ENCODE measurements around the gene HSPA1L.
"Not testable (repeated sequence)": the region's sequence is repeated elsewhere in the genome, so short reads cannot be mapped to it uniquely, and the experiment has no call there.

Gene HSPA1L

DNA sequence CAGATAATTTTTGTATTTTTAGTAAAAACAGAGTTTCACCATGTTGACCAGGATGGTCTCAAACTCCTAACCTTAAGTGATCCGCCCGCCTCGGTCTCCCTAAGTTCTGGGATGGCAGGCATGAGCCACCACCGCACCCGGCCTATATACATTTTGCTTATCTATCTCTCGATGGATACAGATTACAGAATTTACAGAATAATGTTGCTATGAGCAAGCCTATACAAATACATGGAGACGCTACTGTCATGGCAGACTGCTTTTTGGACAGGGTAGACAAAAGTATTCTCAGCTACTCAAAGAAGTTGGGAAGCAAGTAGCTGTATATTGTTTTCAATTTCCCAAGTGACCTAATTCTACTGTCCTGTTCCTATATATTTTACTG lies 1.6 kb downstream of the HSPA1L start:
- no peak for DNase-seq (ENCODE audit: low read depth in 3 of 3)

DNA sequence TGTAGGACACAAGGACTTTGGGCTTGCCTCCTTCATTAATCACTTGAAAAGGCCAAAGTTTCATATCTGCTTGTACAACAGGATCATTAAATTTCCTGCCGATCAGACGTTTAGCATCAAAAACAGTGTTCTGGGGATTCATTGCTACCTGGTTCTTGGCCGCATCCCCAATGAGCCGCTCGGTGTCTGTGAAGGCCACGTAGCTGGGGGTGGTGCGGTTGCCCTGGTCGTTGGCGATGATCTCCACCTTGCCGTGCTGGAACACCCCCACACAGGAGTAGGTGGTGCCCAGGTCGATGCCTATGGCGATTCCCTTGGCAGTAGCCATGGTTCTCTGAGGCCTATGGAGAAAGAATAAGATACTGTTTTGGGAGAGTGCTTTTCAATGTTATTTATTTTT lies 3.4 kb downstream of the HSPA1L start:
- DNase-seq (ENCODE audit: low read depth in 3 of 3), result no peak

DNA sequence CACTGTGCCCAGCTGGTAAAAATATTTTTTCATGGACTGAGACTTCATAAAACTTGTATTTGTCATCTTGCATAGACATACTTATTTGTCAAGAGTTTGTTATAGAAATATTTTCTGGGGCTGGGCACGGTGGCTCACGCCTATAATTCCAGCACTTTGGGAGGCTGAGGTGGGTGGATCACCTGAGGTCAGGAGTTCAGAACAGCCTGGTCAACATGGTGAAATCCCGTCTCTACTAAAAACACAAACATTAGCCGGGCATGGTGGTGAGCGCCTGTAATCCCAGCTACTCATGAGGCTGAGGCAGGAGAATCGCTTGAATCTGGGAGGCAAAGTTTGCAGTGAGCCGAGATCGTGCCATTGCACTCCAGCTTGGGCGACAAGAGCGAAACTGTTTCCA lies 6.5 kb downstream of the HSPA1L start:
- DNase-seq (ENCODE audit: low read depth in 3 of 3), result not testable (repeated sequence)

DNA sequence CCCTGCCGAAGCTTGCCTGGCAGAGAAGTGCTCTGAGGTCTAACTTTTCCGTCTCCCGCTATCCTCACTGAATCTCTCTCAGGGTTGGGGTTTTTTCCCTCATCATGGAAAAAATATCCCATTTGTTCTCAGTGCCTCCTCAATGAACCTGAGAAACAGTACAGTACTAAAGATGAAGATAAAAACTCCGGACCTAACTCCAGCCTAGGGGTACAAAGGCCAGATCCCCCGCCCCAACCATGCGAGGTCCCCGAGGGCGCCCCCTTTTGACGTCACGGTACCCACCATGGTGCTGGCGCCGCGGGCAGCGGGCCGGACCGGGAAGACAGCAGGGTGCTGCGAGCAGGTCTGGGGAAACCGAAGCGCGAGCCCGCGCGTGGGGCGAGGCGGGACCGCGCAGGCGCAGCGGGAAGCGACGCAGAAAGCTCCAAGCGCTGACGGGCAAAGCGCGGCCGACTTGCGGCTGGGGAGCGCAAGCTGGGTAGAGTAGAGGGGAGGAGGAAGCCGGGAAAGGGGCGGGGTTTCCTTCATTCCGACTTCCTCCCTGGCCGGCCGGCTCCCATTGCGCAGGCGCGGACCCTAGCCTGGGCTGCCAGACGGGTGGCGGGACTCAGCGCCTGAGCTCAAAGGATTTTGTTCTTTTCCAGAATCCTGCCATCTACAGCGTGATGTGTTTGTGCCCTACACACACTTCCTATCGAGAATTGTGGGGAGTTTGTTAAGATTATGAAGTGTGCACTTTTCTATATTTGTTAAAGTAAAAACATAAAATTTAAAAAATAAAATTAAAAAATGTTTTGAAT lies 8.4 kb downstream of the HSPA1L start, which contains the start of gene LSM2:
LSM2 (minus strand) TSS at position 497 of the 803 bp plus-strand sequence; CDS start at position 288, 209 bp downstream.
- DNase-seq (ENCODE audit: low read depth in 3 of 3), result peak; percentile 93 to 97 (median 96)

DNA sequence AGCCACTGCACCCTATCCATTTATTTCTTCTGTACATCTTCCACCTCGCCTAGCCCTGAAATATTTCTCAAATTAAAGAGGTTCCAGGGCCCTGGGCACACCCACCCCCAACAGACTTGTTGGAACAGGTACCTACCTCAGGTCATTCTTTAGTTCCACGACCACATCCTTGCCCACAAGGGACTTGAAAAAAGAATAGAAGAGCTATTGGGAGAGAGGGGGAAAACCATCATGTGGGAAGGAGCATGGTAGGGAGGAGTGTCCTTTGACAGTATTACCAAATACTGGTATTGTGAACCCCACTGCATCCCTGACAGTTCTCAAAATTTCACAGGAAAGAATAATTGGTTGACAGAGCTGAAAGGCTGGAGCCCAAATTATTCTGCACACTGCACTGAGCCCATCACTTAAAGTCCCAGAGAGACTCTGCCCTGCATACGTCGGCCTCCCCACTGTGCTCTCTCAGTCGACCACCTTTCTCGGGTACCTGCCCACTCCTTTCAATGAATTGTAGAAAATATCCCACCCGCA lies 9.1 kb downstream of the HSPA1L start:
- DNase-seq (ENCODE audit: low read depth in 3 of 3), result no peak

DNA sequence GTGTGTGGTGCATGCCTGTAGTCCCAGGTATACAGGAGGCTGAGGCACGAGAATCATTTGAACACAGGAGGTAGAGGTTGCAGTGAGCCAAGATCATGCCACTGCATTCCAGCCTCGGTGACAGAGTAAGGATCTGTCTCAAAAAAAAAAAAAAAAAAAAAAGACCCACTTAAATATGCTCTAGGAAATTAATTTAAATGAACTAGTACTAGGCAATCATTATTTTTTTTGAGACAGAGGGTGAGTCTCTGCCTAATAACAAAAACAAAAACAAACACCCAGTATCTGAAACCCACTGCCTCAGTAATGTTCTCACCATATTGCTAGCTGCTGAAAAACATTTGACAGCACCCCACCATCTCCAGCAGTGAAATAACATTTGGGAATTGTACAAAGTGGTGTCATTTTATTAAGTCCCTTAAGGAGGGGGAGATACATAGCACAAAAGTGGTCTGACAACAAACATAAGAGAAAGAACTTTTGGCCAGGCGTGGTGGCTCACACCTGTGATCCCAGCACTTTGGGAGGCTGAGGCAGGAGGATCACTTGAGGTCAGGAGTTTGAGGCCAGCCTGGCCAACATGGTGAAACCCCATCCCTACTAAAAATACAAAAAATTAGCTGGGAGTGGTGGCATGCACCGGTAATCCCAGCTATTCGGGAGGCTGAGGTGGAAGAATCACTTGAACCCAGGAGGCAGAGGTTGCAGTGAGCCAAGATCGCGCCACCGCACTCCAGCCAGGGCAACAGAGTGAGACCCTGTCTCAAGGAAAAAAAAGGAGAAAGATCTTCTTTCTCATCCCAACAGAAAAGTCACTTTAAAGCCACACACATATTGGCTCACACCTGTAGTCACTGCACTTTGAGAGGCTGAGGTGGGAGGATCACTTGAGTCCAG lies 13.8 kb downstream of the HSPA1L start:
- not testable (repeated sequence) for DNase-seq (ENCODE audit: low read depth in 3 of 3)

DNA sequence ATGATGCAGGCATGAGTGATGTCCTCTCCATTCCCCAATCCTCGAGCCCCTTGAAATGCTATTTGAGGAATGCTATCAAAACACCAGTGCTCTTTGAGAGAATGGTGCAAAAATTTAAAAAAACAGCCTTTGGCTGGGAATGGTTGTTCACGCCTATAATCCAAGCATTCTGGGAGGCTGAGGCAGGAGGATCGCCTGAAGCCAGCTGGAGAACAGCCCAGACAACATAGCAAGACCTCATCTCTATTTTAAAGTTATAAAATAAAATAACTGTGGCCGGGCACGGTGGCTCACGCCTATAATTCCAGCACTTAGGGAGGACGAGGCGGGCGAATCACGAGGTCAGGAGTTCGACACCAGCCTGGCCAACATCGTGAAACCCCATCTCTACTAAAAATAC lies 15.3 kb downstream of the HSPA1L start:
- DNase-seq (ENCODE audit: low read depth in 3 of 3), result no peak

DNA sequence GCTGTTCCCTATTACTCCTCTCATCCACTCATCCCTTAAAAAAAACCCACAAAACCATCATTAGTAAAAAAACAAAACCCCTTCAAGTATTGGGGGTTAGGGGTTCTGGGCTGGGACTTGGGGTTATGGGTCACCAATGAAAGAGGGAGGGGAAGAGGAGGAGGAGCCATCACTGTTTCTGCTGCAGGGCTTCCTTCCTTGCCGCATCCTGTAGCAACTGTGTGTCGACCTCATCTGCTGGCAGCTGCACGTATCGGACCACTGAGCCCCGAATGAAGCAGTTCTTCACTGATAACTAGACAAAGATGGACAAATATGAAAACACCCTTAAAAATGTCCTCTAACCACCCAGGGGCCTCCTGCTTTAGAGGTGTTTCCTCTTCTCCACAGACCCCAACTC lies 17.5 kb downstream of the HSPA1L start:
- DNase-seq (ENCODE audit: low read depth in 3 of 3), result no peak

GRCh38 chr6:31796993-31797385 lies 18.1 kb downstream of the HSPA1L start:
- no peak for DNase-seq (ENCODE audit: low read depth in 3 of 3)

DNA sequence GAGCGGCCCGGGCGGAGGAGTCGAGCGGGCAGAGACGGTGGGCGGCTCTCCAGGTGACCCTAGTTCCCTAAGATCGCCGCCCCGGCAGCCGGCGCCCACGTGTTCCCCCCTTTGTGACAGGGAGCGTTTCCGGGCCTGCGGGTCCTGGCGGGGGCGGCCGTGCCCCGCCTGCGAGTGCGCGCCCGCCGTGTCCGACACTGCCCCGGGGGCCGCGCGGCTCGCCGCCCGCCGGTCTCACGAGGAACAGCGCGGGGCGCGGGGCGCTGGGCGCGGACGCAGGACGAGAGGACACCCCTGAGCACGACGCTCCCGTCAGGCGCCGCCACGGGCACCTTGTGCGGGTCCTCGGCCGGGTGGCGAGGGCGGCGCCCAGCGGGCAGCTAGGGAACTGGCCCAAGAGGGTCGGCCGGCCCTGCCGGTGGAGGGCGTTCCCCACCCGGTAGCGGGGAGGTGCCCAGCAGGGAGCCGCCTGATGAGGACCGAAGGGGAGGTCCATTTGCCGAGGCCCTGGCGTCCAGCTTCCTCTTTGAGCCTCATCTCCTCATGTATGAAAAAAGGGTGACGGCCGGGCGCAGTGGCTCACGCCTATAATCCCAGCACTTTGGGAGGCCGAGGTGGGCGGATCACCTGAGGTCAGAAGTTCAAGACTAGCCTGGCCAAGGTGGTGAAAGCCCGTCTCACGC lies 19.3 kb downstream of the HSPA1L start, which contains the start of gene VARS1:
VARS1 (minus strand) TSS at position 137 of the 683 bp plus-strand sequence. CDS start 535 bp downstream, outside the sequence.
- DNase-seq (ENCODE audit: low read depth in 3 of 3), result peak; percentile 68 to 84 (median 69)

DNA sequence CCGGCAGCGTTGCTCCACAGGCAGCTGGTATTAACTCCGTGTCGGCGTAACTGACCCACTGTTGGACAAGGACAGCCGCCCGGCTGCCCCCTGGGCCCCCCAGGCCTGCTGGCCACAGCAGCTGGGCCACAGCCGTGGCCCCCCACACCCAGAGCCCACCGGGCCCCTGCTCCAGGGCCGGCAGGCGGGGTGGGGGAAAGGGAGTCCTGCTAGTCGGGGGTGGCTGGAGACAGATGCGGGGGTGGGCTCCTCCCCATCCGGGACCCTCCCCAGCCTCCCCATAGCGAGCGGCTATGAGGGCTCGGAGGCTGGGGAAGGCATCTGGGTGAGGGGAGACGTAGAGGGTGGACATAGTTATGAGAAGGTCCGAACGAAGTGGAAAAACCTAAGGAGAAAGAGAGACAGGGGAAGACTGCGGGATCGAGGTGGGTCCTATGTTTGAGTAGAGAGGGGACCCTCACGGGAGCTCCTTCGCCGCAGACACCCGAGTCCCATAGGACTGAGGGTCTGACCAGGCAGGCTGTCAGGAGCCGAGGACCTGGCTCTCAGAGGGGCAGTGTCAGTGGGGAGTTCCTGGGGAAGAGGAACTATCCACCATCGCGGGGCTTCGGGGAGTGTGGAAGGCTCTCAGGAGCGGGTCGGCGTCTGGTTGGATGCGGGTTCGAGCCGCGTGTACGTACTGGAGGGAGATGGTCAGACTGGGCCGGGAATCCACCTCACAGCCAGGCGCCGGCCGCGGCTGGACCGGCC lies 20.0 kb downstream of the HSPA1L start:
- no peak for DNase-seq (ENCODE audit: low read depth in 3 of 3)

- no peak for DNase-seq (ENCODE audit: low read depth in 3 of 3)
Measured at GRCh38 chr6:31794294-31794865, 20.7 kb downstream of the HSPA1L start.

DNA sequence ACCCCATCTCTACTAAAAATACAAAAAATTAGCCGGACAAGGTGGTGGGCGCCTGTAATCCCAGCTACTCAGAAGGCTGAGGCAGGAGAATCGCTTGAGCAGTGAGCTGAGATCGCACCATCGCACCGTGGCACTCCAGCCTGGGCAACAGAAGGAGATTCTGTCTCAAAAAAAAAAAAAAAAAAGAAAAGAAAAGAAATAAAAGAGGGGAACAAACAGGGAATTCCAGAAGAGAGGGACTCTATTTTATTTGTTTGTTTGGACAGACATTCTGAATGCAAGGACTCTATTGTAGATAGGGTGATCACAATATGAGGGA lies 21.2 kb downstream of the HSPA1L start:
- DNase-seq (ENCODE audit: low read depth in 3 of 3), result not testable (repeated sequence)

- DNase-seq (ENCODE audit: low read depth in 3 of 3), result no peak
Measured at GRCh38 chr6:31792761-31793171, 22.3 kb downstream of the HSPA1L start.

- no peak for DNase-seq (ENCODE audit: low read depth in 3 of 3)
Measured at GRCh38 chr6:31792090-31792374, 23.1 kb downstream of the HSPA1L start.

DNA sequence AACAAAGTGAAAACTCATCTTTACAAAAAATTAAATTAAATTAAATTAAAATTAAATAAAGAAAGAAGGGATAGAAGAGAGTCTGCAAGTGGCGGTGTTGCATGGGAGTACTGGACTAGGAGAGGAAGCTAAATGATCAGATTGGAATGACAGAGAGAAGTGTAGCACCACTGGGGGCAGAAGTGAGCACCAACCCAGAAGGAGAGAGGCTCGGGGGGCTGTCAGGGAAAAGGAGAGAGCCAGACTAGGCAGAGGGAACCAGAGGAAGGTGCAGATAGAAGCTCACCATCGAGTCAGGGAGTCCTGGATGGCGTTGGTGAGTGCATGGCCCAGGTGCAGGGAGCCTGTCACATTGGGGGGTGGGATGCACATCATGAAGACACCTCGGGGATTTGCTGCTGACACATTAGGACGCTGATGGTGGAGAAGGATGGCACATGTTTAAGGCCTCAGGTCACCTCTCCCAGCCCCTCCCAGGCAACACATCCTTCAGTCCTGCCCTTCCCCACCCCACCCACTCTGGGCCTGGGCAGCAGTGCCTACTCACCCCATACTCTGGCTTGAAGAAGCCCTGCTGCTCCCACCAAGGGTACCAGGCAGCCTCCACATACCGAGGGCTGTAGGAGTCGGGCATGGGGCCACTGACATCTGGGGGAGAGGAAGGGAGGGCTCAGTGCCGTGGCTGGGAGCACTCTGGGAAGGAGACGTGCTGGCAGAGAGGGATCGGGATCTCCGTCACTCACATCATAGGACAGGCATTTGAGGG lies 23.6 kb downstream of the HSPA1L start:
- DNase-seq (ENCODE audit: low read depth in 3 of 3), result peak in 1 of 3 experiments; percentile 39

DNA sequence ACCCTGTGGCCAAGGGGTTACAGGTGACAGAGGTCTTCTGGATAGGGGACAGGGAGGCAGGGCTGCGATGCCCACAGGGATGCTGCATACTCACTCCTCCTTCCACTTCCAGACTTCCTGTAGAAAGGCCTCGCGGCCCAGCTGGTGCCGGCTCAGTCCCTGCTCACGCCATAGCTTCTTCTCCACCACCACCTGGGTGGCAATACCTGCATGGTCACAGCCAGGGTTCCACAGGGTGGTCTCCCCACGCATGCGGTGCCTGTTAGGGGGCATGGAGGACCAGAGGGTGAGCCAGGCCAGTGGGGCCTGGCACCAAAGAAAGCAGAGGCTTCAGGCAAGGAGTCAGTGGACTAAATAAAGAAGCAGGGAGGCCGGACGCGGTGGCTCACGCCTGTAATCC lies 29.6 kb downstream of the HSPA1L start:
- no peak for DNase-seq (ENCODE audit: low read depth in 3 of 3)

GRCh38 chr6:31784098-31784925 lies 30.8 kb downstream of the HSPA1L start:
- DNase-seq (ENCODE audit: low read depth in 3 of 3), result no peak

DNA sequence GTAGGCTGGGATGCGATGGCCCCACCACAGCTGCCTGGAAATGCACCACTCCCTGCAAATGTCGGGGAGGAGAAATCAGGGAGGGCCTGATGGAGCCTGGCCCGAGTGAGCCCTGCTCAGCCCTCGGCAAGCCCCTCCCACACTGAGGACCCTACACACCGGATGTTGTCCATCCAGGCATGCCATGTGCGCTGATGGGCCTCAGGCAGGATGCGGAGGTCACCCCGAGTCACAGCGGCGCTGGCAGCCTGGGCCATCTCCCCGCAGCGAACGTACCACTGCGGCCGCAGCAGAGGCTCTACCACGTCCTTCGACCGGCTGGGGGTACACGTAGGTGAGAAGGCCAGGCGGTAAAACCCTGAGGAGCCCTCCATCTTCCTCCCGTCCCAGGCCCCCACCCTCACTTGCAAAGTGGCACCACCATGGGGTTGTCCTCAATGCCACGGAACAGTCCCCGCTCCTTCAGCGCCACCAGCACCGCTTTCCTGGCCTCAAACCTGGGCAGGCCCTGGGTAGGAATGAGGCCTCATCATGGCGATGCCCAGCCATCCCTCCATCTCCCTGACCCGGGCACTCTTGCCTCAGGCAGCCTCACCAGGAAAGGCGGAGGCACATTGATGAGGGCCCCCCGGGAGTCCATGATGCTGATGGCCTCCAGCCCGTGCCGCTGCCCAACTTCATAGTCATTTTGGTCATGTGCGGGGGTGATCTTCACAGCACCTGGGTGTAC lies 32.8 kb downstream of the HSPA1L start:
- no peak for DNase-seq (ENCODE audit: low read depth in 3 of 3)
